Neural cell (in vitro differentiated cells): ENCODE measurements around the gene MYPN. TPM values are rescaled to one million over a fixed set of nuclear protein-coding genes. Genes with fewer than 3 reads are reported as not detected.

Source experiments
- H2AFZ ChIP-seq: fragments of 200-600, 300-800 bp; sonication (generic), shearing (Covaris generic); 2 replicates; pipeline ENCODE4 v1.6.0; 2014; ENCODE audit warnings: low read depth, mild to moderate bottlenecking, antibody characterized with exemption, low read length, moderate library complexity
- H3F3A ChIP-seq: fragments of 200-600 bp; shearing (Covaris generic); 2 replicates; pipeline ENCODE4 v1.6.1; 2016; ENCODE audit warnings: mild to moderate bottlenecking, moderate library complexity, mixed read lengths, antibody characterized with exemption, low read length; ENCODE audit not compliant: insufficient read depth, poor library complexity, severe bottlenecking
- H3K27ac ChIP-seq: fragments of 200-600, 300-800 bp; sonication (generic), shearing (Covaris generic); 2 replicates; pipeline ENCODE4 v1.5.1; 2014; ENCODE audit warnings: mild to moderate bottlenecking, low read length, moderate library complexity
- H3K27me3 ChIP-seq: fragments of 300-800, 200-600 bp; sonication (generic), shearing (Covaris generic); 2 replicates; pipeline ENCODE4 v1.6.0; 2014; ENCODE audit warnings: mild to moderate bottlenecking, low read depth, low read length, moderate library complexity; ENCODE audit not compliant: insufficient read depth
- H3K36me3 ChIP-seq: fragments of 300-800, 200-600 bp; sonication (generic), shearing (Covaris generic); 2 replicates; pipeline ENCODE4 v1.5.1; 2014; ENCODE audit warnings: mild to moderate bottlenecking, antibody characterized with exemption, low read length, moderate library complexity; ENCODE audit not compliant: insufficient read depth
- H3K4me2 ChIP-seq: fragments of 300-800, 200-600 bp; sonication (generic), shearing (Covaris generic); 2 replicates; pipeline ENCODE4 v1.6.0; 2014; ENCODE audit warnings: mild to moderate bottlenecking, low read length
- H3K4me3 ChIP-seq: fragments of 300-800, 200-600 bp; sonication (generic), shearing (Covaris generic); 2 replicates; pipeline ENCODE4 v1.5.1; 2014; ENCODE audit warnings: mild to moderate bottlenecking, low read length, moderate library complexity
- H3K79me2 ChIP-seq: fragments of 200-600 bp; shearing (Covaris generic); replicated peaks from 2 replicates; pipeline ENCODE4 v1.6.0; 2014; ENCODE audit warnings: mild to moderate bottlenecking, low read length, moderate library complexity; ENCODE audit not compliant: insufficient read depth
- H3K9ac ChIP-seq: fragments of 300-800, 200-600 bp; sonication (generic), shearing (Covaris generic); 2 replicates; pipeline ENCODE4 v1.6.1; 2016; ENCODE audit warnings: mild to moderate bottlenecking, low read length, mixed read lengths
- H3K9me2 ChIP-seq: fragments of 200-600 bp; shearing (Covaris generic); 2 replicates; pipeline ENCODE4 v1.6.1; 2016; ENCODE audit warnings: mild to moderate bottlenecking, low read length, mixed read lengths; ENCODE audit not compliant: insufficient read depth
- H3K9me3 ChIP-seq: fragments of 200-600, 300-800 bp; sonication (generic), shearing (Covaris generic); 2 replicates; pipeline ENCODE4 v1.6.1; 2016; ENCODE audit warnings: mild to moderate bottlenecking, mixed run types, low read length, moderate library complexity, mixed read lengths
- H4K20me1 ChIP-seq: fragments of 200-600 bp; shearing (Covaris generic); 2 replicates; pipeline ENCODE4 v1.6.1; 2016; ENCODE audit warnings: mild to moderate bottlenecking, mixed run types; ENCODE audit not compliant: insufficient read depth
- CTCF ChIP-seq: fragments of 450-650 bp; IDR thresholded peaks from 2 replicates; pipeline ENCODE4 v1.5.1; 2014; ENCODE audit warnings: antibody characterized with exemption, mild to moderate bottlenecking, moderate library complexity; ENCODE audit not compliant: poor library complexity, severe bottlenecking
- EP300 ChIP-seq: fragments of 450-650 bp; conservative IDR thresholded peaks from 2 replicates; pipeline ENCODE4 v1.6.1; 2014; ENCODE audit warnings: antibody characterized with exemption, mild to moderate bottlenecking, moderate library complexity; ENCODE audit not compliant: poor library complexity, severe bottlenecking
- EZH2 ChIP-seq: fragments of 200-600, 300-800 bp; shearing (Covaris generic), sonication (generic); IDR thresholded peaks from 2 replicates; pipeline ENCODE4 v1.6.1; 2014; ENCODE audit warnings: antibody characterized with exemption, low read length, borderline replicate concordance, mild to moderate bottlenecking; ENCODE audit not compliant: insufficient read depth, poor library complexity, severe bottlenecking
- MXI1 ChIP-seq: fragments of 450-650 bp; conservative IDR thresholded peaks from 2 replicates; pipeline ENCODE4 v1.6.1; 2014; ENCODE audit warnings: antibody characterized with exemption, mild to moderate bottlenecking; ENCODE audit not compliant: poor library complexity, severe bottlenecking
- POLR2AphosphoS5 ChIP-seq: IDR thresholded peaks from 2 replicates; pipeline ENCODE4 v1.6.1; 2012
- RAD21 ChIP-seq: fragments of 450-650 bp; conservative IDR thresholded peaks from 2 replicates; pipeline ENCODE4 v1.6.1; 2014; ENCODE audit warnings: antibody characterized with exemption, mild to moderate bottlenecking, moderate library complexity
- REST ChIP-seq: IDR thresholded peaks from 2 replicates; pipeline ENCODE4 v1.6.1; 2012; ENCODE audit warnings: borderline replicate concordance
- SMC3 ChIP-seq: fragments of 450-650 bp; conservative IDR thresholded peaks from 2 replicates; pipeline ENCODE4 v1.6.1; 2014; ENCODE audit warnings: antibody characterized with exemption, mild to moderate bottlenecking, moderate library complexity; ENCODE audit not compliant: poor library complexity
- TAF1 ChIP-seq: IDR thresholded peaks from 2 replicates; pipeline ENCODE4 v1.6.1; 2012; ENCODE audit warnings: low read depth
- polyA plus RNA-seq: library from polyadenylated mRNA; depleted of rRNA; stranded (reverse); fragments of >200 nt; gene quantifications from 2 replicates; pipeline ENCODE4 v1.2.3, GENCODE V29; 2014

MYPN gene
- polyA plus RNA-seq, 1 donor from 2014 or later: not detected

GRCh38 chr10:68166871-68167585 lies 57.7 kb downstream of the MYPN start:
- Histone ChIP-seq H3K36me3 (no peaks in the 10 kb centered on the region), H3K4me3 (no peak overlapping the region), H3K4me2 (no peak overlapping the region), H3K9me2 (no peaks in the 10 kb centered on the region), H3K79me2 (no peaks in the 10 kb centered on the region), H2AFZ (no peak overlapping the region), H4K20me1 (no peaks in the 10 kb centered on the region), H3K9me3 (no peaks in the 10 kb centered on the region), H3K27me3 (no peaks in the 10 kb centered on the region), H3K9ac (no peak overlapping the region), H3K27ac (no peak overlapping the region), H3F3A (no peaks in the 10 kb centered on the region)
- TF ChIP-seq REST (no peak), MXI1 (no peak), POLR2AphosphoS5 (no peak), EP300 (no peak), RAD21 (no peak), SMC3 (no peak), CTCF (no peak), EZH2 (no peak), TAF1 (no peak)

GRCh38 chr10:68167586-68168189 lies 58.4 kb downstream of the MYPN start:
- H4K20me1 ChIP-seq: no peaks in the 10 kb centered on the region
- H3K9me3 ChIP-seq: no peaks in the 10 kb centered on the region
- no peaks in the 10 kb centered on the region for H3K79me2 ChIP-seq
- H3K9ac ChIP-seq: no peak overlapping the region
- no peaks in the 10 kb centered on the region for H3F3A ChIP-seq
- H3K4me2 ChIP-seq: no peak overlapping the region
- no peaks in the 10 kb centered on the region for H3K36me3 ChIP-seq
- no peaks in the 10 kb centered on the region for H3K27me3 ChIP-seq
- H3K9me2 ChIP-seq: no peaks in the 10 kb centered on the region
- H2AFZ ChIP-seq: no peak overlapping the region
- no peak overlapping the region for H3K4me3 ChIP-seq
- TF ChIP-seq RAD21 (no peak), EZH2 (no peak), SMC3 (no peak), EP300 (no peak), MXI1 (no peak), TAF1 (no peak), POLR2AphosphoS5 (no peak), CTCF (no peak), REST (no peak)
- no peak overlapping the region for H3K27ac ChIP-seq
